Astrocyte (in vitro differentiated cells and primary cell): ENCODE data around the gene C18orf63. TPM values are rescaled to one million over a fixed set of nuclear protein-coding genes. Genes with fewer than 3 reads are reported as not detected.

ENCODE experiments used
- DNase-seq: peaks from one replicate; pipeline ENCODE4 v3.0.0-alpha.2; 2010; ENCODE audit warnings: low read depth
- FAIRE-seq: peaks from 2 replicates; lab custom pipeline; 2011; peaks lifted over from hg19 to GRCh38; lab: Jason Lieb, UNC
- H2AFZ ChIP-seq: 2 replicates; pipeline ENCODE4 v1.6.0; 2012; ENCODE audit warnings: low read depth, low read length, inconsistent platforms
- H3K27ac ChIP-seq: 2 replicates; pipeline ENCODE4 v1.5.1; 2011; ENCODE audit warnings: low read depth, low read length, inconsistent platforms
- H3K27me3 ChIP-seq: 2 replicates; pipeline ENCODE4 v1.6.0; 2011; ENCODE audit warnings: low read length, inconsistent platforms; ENCODE audit not compliant: insufficient read depth
- H3K36me3 ChIP-seq: 2 replicates; pipeline ENCODE4 v1.5.1; 2011; ENCODE audit warnings: low read length, inconsistent platforms; ENCODE audit not compliant: insufficient read depth
- H3K4me1 ChIP-seq: 2 replicates; pipeline ENCODE4 v1.5.1; 2011; ENCODE audit warnings: low read length, inconsistent platforms; ENCODE audit not compliant: insufficient read depth
- H3K4me2 ChIP-seq: 2 replicates; pipeline ENCODE4 v1.6.0; 2012; ENCODE audit warnings: low read length, inconsistent platforms
- H3K4me3 ChIP-seq: 2 replicates; pipeline ENCODE4 v1.5.1; 2011; ENCODE audit warnings: low read depth, mild to moderate bottlenecking, low read length, inconsistent platforms; ENCODE audit not compliant: insufficient read depth
- H3K79me2 ChIP-seq: 2 replicates; pipeline ENCODE4 v1.6.0; 2012; ENCODE audit warnings: mild to moderate bottlenecking, low read length, inconsistent platforms; ENCODE audit not compliant: insufficient read depth
- H3K9ac ChIP-seq: 2 replicates; pipeline ENCODE4 v1.6.0; 2012; ENCODE audit warnings: mild to moderate bottlenecking, low read length, inconsistent platforms
- H3K9me3 ChIP-seq: 2 replicates; pipeline ENCODE4 v1.5.1; 2012; ENCODE audit warnings: low read depth, mild to moderate bottlenecking, low read length, inconsistent platforms; ENCODE audit not compliant: insufficient read depth
- H4K20me1 ChIP-seq: 2 replicates; pipeline ENCODE4 v1.6.0; 2012; ENCODE audit warnings: low read length, inconsistent platforms; ENCODE audit not compliant: insufficient read depth
- H3K27ac Mint-ChIP-seq: one replicate; pipeline ENCODE4 v1.8.0; 2021; ENCODE audit warnings: mild to moderate bottlenecking, mixed read lengths; ENCODE audit not compliant: unreplicated experiment
- H3K27me3 Mint-ChIP-seq: one replicate; pipeline ENCODE4 v1.8.0; 2021; ENCODE audit warnings: low read depth, mixed read lengths; ENCODE audit not compliant: unreplicated experiment
- H3K36me3 Mint-ChIP-seq: one replicate; pipeline ENCODE4 v1.8.0; 2021; ENCODE audit warnings: low read depth, mixed read lengths; ENCODE audit not compliant: unreplicated experiment
- H3K4me1 Mint-ChIP-seq: one replicate; pipeline ENCODE4 v1.8.0; 2021; ENCODE audit warnings: low read depth, mixed read lengths; ENCODE audit not compliant: unreplicated experiment
- H3K4me3 Mint-ChIP-seq: one replicate; pipeline ENCODE4 v1.8.0; 2021; ENCODE audit warnings: mild to moderate bottlenecking, moderate library complexity, mixed read lengths; ENCODE audit not compliant: unreplicated experiment
- H3K9me3 Mint-ChIP-seq: one replicate; pipeline ENCODE4 v1.8.0; 2021; ENCODE audit warnings: mild to moderate bottlenecking, mixed read lengths; ENCODE audit not compliant: unreplicated experiment
- EZH2 ChIP-seq: IDR thresholded peaks from 2 replicates; pipeline ENCODE4 v1.6.1; 2012; ENCODE audit warnings: mild to moderate bottlenecking, low read length, inconsistent platforms; ENCODE audit not compliant: insufficient read depth
- total RNA-seq: library from RNA; stranded (reverse); gene quantifications from 2 replicates; pipeline ENCODE4 v1.2.1, GENCODE V29; 2021
- TF ChIP-seq, protein P1 (sequence below): IDR thresholded peaks from 2 replicates; pipeline ENCODE4 v1.5.1; 2011; ENCODE audit warnings: low read depth, mild to moderate bottlenecking, inconsistent platforms, low read length, moderate library complexity; ENCODE audit not compliant: insufficient read depth

Gene C18orf63
- total RNA-seq, 1 donor from 2014 or later: not detected

DNA sequence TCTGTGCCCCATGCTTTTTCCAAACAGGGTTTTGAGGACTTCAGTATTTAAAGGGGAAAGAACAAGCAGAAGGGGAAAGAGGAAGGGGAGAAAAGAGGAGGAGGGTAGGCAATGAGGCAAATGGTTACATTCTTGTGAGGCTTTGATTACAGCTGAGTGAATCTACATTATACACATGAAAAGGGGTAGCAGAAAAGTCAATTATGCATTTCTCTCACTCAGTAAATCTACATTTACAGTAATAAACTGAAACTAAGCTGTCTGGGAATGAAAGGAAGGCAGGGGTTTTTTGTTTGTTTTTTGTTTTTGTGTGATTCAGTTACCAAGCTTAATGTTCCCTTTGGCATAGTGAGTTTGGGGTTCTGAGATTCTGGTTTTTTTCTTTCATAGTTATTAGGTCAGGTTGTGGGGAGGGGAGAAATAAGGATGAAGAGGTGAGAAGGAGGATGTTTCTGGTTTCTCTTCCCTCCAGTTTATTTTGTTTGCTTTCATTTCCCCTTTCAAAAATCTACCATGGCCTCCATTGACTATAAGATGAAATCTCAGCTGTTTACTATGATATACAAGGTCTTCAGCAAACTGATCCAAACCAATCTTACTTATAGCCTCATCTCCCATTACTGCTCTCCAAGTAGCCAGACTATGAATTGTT, 18.7 kb downstream of the C18orf63 start:
- Histone ChIP-seq H4K20me1 (no peaks in the 10 kb centered on the region), H3K9ac (no peak overlapping the region), H3K27me3 (no peaks in the 10 kb centered on the region), H3K9me3 (no peaks in the 10 kb centered on the region), H3K4me3 (no peak overlapping the region), H3K79me2 (no peaks in the 10 kb centered on the region), H3K4me2 (no peak overlapping the region), H2AFZ (no peak overlapping the region), H3K4me1 (no peaks in the 10 kb centered on the region), H3K36me3 (no peaks in the 10 kb centered on the region), H3K27ac (no peak overlapping the region)
- Mint-ChIP-seq H3K27ac (no peak overlapping the region), H3K36me3 (no peaks in the 10 kb centered on the region), H3K4me1 (no peaks in the 10 kb centered on the region), H3K4me3 (no peak overlapping the region), H3K27me3 (no peaks in the 10 kb centered on the region), H3K9me3 (no peaks in the 10 kb centered on the region)
- FAIRE-seq: no peak
- DNase-seq: no peak
- no peak for TF ChIP-seq EZH2
- TF ChIP-seq, protein P1, sequence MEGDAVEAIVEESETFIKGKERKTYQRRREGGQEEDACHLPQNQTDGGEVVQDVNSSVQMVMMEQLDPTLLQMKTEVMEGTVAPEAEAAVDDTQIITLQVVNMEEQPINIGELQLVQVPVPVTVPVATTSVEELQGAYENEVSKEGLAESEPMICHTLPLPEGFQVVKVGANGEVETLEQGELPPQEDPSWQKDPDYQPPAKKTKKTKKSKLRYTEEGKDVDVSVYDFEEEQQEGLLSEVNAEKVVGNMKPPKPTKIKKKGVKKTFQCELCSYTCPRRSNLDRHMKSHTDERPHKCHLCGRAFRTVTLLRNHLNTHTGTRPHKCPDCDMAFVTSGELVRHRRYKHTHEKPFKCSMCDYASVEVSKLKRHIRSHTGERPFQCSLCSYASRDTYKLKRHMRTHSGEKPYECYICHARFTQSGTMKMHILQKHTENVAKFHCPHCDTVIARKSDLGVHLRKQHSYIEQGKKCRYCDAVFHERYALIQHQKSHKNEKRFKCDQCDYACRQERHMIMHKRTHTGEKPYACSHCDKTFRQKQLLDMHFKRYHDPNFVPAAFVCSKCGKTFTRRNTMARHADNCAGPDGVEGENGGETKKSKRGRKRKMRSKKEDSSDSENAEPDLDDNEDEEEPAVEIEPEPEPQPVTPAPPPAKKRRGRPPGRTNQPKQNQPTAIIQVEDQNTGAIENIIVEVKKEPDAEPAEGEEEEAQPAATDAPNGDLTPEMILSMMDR: no peak

DNA sequence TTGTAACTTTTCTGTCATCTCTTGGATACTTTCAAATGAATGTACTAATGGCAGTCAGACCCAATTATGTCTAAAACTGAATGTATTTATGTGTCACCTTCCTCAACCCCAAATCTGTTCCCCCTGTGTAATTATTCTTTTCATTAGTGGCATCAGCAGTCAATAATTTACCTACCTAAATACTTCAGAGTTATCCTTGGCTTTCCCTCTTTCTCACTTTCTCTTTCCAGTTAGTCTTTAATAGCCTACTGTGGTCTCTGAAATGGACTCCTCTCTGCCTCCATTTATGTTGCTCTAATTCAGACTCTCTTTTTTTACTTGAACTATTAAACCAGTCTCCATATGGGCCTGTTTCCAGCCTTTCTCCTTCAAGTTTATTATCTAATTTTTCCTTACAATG, 21.0 kb downstream of the C18orf63 start:
- H3K27me3 Mint-ChIP-seq: no peaks in the 10 kb centered on the region

More for the DNA sequence above, 21.0 kb downstream of the C18orf63 start:
- no peaks in the 10 kb centered on the region for H3K4me1 ChIP-seq
- no peaks in the 10 kb centered on the region for H3K9me3 Mint-ChIP-seq
- FAIRE-seq (no peak), DNase-seq (no peak)
- H2AFZ ChIP-seq: no peak overlapping the region
- H4K20me1 ChIP-seq: no peaks in the 10 kb centered on the region
- no peaks in the 10 kb centered on the region for H3K4me1 Mint-ChIP-seq
- H3K27ac ChIP-seq: no peak overlapping the region
- H3K9me3 ChIP-seq: no peaks in the 10 kb centered on the region
- H3K4me3 Mint-ChIP-seq: no peak overlapping the region
- H3K36me3 ChIP-seq: no peaks in the 10 kb centered on the region
- no peak overlapping the region for H3K4me2 ChIP-seq
- no peaks in the 10 kb centered on the region for H3K79me2 ChIP-seq
- H3K27ac Mint-ChIP-seq: no peak overlapping the region
- TF ChIP-seq, protein P1: no peak
- no peak for TF ChIP-seq EZH2
- H3K36me3 Mint-ChIP-seq: no peaks in the 10 kb centered on the region
- H3K4me3 ChIP-seq: no peak overlapping the region
- H3K27me3 ChIP-seq: no peaks in the 10 kb centered on the region
- H3K9ac ChIP-seq: no peak overlapping the region
